K562 (cell line): ENCODE results near the gene MTHFR. TPM values are rescaled to one million over a fixed set of nuclear protein-coding genes. Genes with fewer than 3 reads are reported as not detected.

ENCODE experiments used
- ATAC-seq: fragments of 200-7000 bp; cut with Tn5 transposase; 3 replicates; pipeline ENCODE4 v1.9.1; 2020; ENCODE audit warnings: moderate library complexity
- BruUV-seq: library from RNA; stranded (reverse); fragments of 400-500 nt; replicated peaks from 2 replicates; lab custom pipeline; 2021; lab: Mats Ljungman, UMichigan
- CTCF ChIA-PET: fragments of 300-600 bp; formaldehyde crosslinking; extraction: SDS; loops from one replicate; lab custom pipeline; 2021; ENCODE audit warnings: low intra/inter-chr PET ratio; lab: Yijun Ruan, JAX
- POLR2A ChIA-PET: fragments of 300-600, 350-650 bp; sonication (Branson Sonifier 250); formaldehyde crosslinking; extraction: SDS; loops from one replicate; lab custom pipeline; 2021; ENCODE audit warnings: antibody characterized with exemption, inconsistent platforms; lab: Yijun Ruan, JAX
- DNase-seq, 4 experiments: peaks; one replicate each; pipeline versions ENCODE4 v3.0.0 to v3.0.0-alpha.2; 2011 to 2018; ENCODE audit warnings: low spot score in 3 of 4, mixed read lengths in 3 of 4; ENCODE audit errors: extremely low read depth in 1 of 4
- FAIRE-seq: peaks from 2 replicates; lab custom pipeline; 2011; peaks lifted over from hg19 to GRCh38; lab: Jason Lieb, UNC
- H2AFZ ChIP-seq: 2 replicates; pipeline ENCODE4 v1.6.0; 2011; ENCODE audit warnings: low read depth, low read length, control low read depth, inconsistent platforms
- H3K27ac ChIP-seq: fragments of 200-600 bp; 3 replicates; pipeline ENCODE4 v1.8.0; 2011; ENCODE audit warnings: low read depth, mild to moderate bottlenecking, control low read depth, inconsistent platforms, low read length, moderate library complexity, mixed read lengths; ENCODE audit errors: extremely low read depth
- H3K27me3 ChIP-seq, 2 experiments: fragments of 300-600 bp in 1 of 2; 2 replicates in 1 of 2; 3 replicates in 1 of 2; pipeline versions ENCODE4 v1.6.0 to v1.8.0; 2011; ENCODE audit warnings: inconsistent platforms in 2 of 2, low read length in 2 of 2, mild to moderate bottlenecking in 1 of 2, mixed read lengths in 1 of 2, moderate library complexity in 1 of 2; ENCODE audit not compliant: control insufficient read depth in 2 of 2, insufficient read depth in 2 of 2
- H3K36me3 ChIP-seq: fragments of 300-600 bp; 3 replicates; pipeline ENCODE4 v1.8.0; 2011; ENCODE audit warnings: mild to moderate bottlenecking, low read length, inconsistent platforms; ENCODE audit not compliant: control insufficient read depth, insufficient read depth
- H3K4me1 ChIP-seq, 2 experiments: fragments of 200-600 bp in 1 of 2; replicated peaks in 1 of 2; 2 replicates in 1 of 2; 3 replicates in 1 of 2; pipeline versions ENCODE4 v1.5.1 to v1.8.0; 2011; ENCODE audit warnings: inconsistent platforms in 2 of 2, low read length in 2 of 2, mild to moderate bottlenecking in 1 of 2, mixed read lengths in 1 of 2, moderate library complexity in 1 of 2; ENCODE audit not compliant: control insufficient read depth in 2 of 2, insufficient read depth in 2 of 2
- H3K4me2 ChIP-seq: 2 replicates; pipeline ENCODE4 v1.6.1; 2011; ENCODE audit warnings: low read length, control low read depth, inconsistent platforms, mixed read lengths; ENCODE audit not compliant: insufficient read depth
- H3K4me3 ChIP-seq: fragments of 200-600 bp; sonication (generic), shearing (Covaris generic); 2 replicates; pipeline ENCODE4 v1.5.1; 2016; ENCODE audit warnings: control low read depth, inconsistent platforms
- H3K79me2 ChIP-seq: fragments of 200-600 bp; 3 replicates; pipeline ENCODE4 v1.8.0; 2011; ENCODE audit warnings: low read length, inconsistent platforms; ENCODE audit not compliant: control insufficient read depth, insufficient read depth
- H3K9ac ChIP-seq, 2 experiments: 2 replicates each; pipeline versions ENCODE4 v1.6.0 to v1.6.1; 2011; ENCODE audit warnings: low read depth in 2 of 2, low read length in 2 of 2, control low read depth in 1 of 2, inconsistent platforms in 1 of 2, mild to moderate bottlenecking in 1 of 2, mixed read lengths in 1 of 2; ENCODE audit not compliant: insufficient read depth in 1 of 2
- H3K9me1 ChIP-seq: one replicate; pipeline ENCODE4 v1.6.0; 2011; ENCODE audit warnings: inconsistent platforms, mild to moderate bottlenecking, low read length, moderate library complexity; ENCODE audit not compliant: control insufficient read depth, insufficient read depth
- H3K9me3 ChIP-seq: replicated peaks from 2 replicates; pipeline ENCODE4 v1.5.1; 2011; ENCODE audit warnings: low read depth, low read length, inconsistent platforms; ENCODE audit not compliant: control insufficient read depth, insufficient read depth
- H4K20me1 ChIP-seq: replicated peaks from 2 replicates; pipeline ENCODE4 v1.6.1; 2011; ENCODE audit warnings: low read length, inconsistent platforms, mixed read lengths; ENCODE audit not compliant: control insufficient read depth, insufficient read depth
- DIDO1 ChIP-seq: fragments of 450-650 bp; IDR thresholded peaks from 2 replicates; pipeline ENCODE4 v1.6.1; 2016; ENCODE audit warnings: low read depth, missing biosample characterization, missing genetic modification characterization
- MED1 ChIP-seq: sonication (generic); formaldehyde crosslinking; IDR thresholded peaks from 2 replicates; pipeline ENCODE4 v1.8.1; 2023; ENCODE audit warnings: missing genetic modification reagents, borderline replicate concordance
- ZNF282 ChIP-seq: sonication (generic); formaldehyde crosslinking; IDR thresholded peaks from 2 replicates; pipeline ENCODE4 v1.8.1; 2023; ENCODE audit warnings: missing genetic modification reagents
- WGBS: fragments of 100-300 bp; shearing (Covaris generic); methylation state at CpG from one replicate; pipeline ENCODE4 v1.1.6; 2016; ENCODE audit warnings: low coverage, mixed read lengths; ENCODE audit not compliant: insufficient coverage; ENCODE audit errors: missing lambda C conversion rate; 5-methylcytosine and 5-hydroxymethylcytosine counted together
- in situ Hi-C: fragments of 300-500 bp; cut with MboI; formaldehyde crosslinking; loops from 4 replicates; pipeline ENCODE4 v1.15.0; 2018; ENCODE audit warnings: inconsistent platforms, mixed read lengths
- intact Hi-C: fragments of 100-400 bp; cut with micrococcal nuclease; formaldehyde crosslinking; loops from 2 replicates; pipeline ENCODE4 v1.14.2; 2022
- polyA plus RNA-seq, 8 experiments: library from polyadenylated mRNA; depleted of rRNA in 4 of 8; stranded (reverse) in 5 of 8; unstranded in 3 of 8; fragments of >200 nt; fragmentation: Nextera tagmentation in 2 of 8; fragmentation: Illumina TruSeq in 1 of 8; extraction: Ambion mirVana in 2 of 8; extraction: Trizol in 1 of 8; gene quantifications; 2 replicates each; pipeline versions ENCODE4 v1.2.1 to v1.2.3, GENCODE V29; 2011 to 2014; ENCODE audit warnings: inconsistent platforms in 1 of 8, missing spikeins in 1 of 8
- total RNA-seq, 7 experiments: library from RNA; depleted of rRNA in 6 of 7; stranded (reverse); fragments of >200 nt in 6 of 7; fragmentation: Illumina TruSeq in 2 of 7; extraction: Trizol in 2 of 7; gene quantifications; 2 replicates each; pipeline versions ENCODE4 v1.2.1 to v1.2.3, GENCODE V29; 2011 to 2021; ENCODE audit warnings: low replicate concordance in 1 of 7

The MTHFR gene
- total and polyA plus RNA-seq, 9 of the 15 experiments (the other 6 are each of a cell fraction or from before 2014, with no cell fraction given), result 5.0 to 104 (median 62.6) TPM

DNA sequence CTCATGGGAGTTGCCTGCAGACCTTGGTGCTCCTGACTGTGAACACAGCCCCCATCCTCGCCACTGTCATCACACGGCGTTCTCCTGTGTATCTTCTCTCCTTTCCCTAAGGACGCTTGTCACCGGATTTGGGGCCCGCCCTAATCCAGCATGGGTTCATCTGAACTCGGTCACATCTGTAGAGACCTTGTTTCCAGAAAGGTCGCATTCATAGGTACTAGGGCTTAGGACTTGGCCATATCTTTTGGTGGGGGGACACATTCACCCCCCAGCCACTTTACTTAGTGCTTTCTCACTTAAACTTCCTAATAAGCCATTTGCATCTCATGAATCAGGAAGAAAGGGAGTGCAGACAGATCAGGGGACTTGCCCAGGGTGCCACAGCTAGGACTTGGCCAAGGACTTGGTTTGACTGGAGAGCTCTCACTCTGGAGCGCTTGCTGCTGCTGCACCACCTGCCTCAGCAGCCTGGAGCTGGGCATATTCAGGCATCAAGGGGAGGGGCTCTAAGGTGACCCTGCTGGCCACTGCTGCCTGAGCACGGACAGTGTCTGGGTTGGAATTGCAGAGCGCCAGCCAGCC lies 32.1 kb upstream of the MTHFR start:
- Histone ChIP-seq H3K4me1 (peaks cover 24 to 39% of the 10 kb centered on the region in 2 experiments), H2AFZ (no peak overlapping the region), H3K79me2 (no peaks in the 10 kb centered on the region), H3K9me3 (no peaks in the 10 kb centered on the region), H3K9me1 (no peaks in the 10 kb centered on the region), H3K4me2 (no peak overlapping the region), H3K27ac (no peak overlapping the region)
- ATAC-seq (no peak), DNase-seq (no peak), FAIRE-seq (no peak)
- in situ Hi-C loops (no loop called here), intact Hi-C loops (loop anchor here (1.0 to 2.0 kb wide), 3 partner anchors 56 to 193 kb away; no protein-coding TSS in a partner anchor)
- POLR2A ChIA-PET, result interaction anchor here (0.6 to 14.0 kb wide), 12 partner anchors 10 to 200 kb away, joined by 3 to 304 read pairs (median 4); partner anchors contain the start of gene PLOD1
- no peak for TF ChIP-seq DIDO1 (tag)
- peak; percentile 24; the same call in 1 of the 2 replicates for TF ChIP-seq MED1 (CRISPR knock-in tag)
- TF ChIP-seq ZNF282 (CRISPR knock-in tag), result 0 out of 2 replicates have a peak, but pooled peaks have one; percentile 21
- TF ChIP-seq, all 486 proteins: peak for 2
- Histone ChIP-seq H3K9ac (peak overlapping the region in 1 of 2 experiments; percentile 18; a peak in 1 of 4 replicates), H3K4me3 (no peak overlapping the region), H4K20me1 (no peaks in the 10 kb centered on the region; the same call in 1 of the 2 replicates), H3K36me3 (peaks cover 93% of the 10 kb centered on the region), H3K27me3 (no peaks in the 10 kb centered on the region)
- 84% methylated on average over 11 of the region's 11 CpGs for WGBS
- CTCF ChIA-PET, result interaction anchor here (1.3 to 4.7 kb wide), 5 partner anchors 53 to 129 kb away, joined by 3 to 93 read pairs (median 19); no protein-coding TSS in a partner anchor
- BruUV-seq, result no TSS peak
